DND-41 (cell line): Measurements from ENCODE around the gene CDR2L.

ENCODE experiments used
- ATAC-seq: fragments of 200-7000 bp; cut with Tn5 transposase; 3 replicates; pipeline ENCODE4 v1.9.1; 2021; ENCODE audit warnings: low read depth; ENCODE audit not compliant: insufficient read depth
- DNase-seq: peaks from one replicate; pipeline ENCODE4 v3.0.0-alpha.2; 2020
- H2AFZ ChIP-seq: 2 replicates; pipeline ENCODE4 v1.6.0; 2012; ENCODE audit warnings: low read depth, low read length
- H3K27ac ChIP-seq: 2 replicates; pipeline ENCODE4 v1.5.1; 2012; ENCODE audit warnings: low read length, inconsistent platforms
- H3K27me3 ChIP-seq: fragments of 200-600 bp; sonication (generic); 2 replicates; pipeline ENCODE4 v1.6.0; 2012; ENCODE audit warnings: low read length, mild to moderate bottlenecking, inconsistent platforms; ENCODE audit not compliant: insufficient read depth, poor library complexity
- H3K36me3 ChIP-seq: 2 replicates; pipeline ENCODE4 v1.5.1; 2012; ENCODE audit warnings: low read length, inconsistent platforms; ENCODE audit not compliant: insufficient read depth
- H3K4me1 ChIP-seq: 2 replicates; pipeline ENCODE4 v1.5.1; 2012; ENCODE audit warnings: mild to moderate bottlenecking, low read length; ENCODE audit not compliant: insufficient read depth
- H3K4me2 ChIP-seq: 2 replicates; pipeline ENCODE4 v1.6.0; 2012; ENCODE audit warnings: mild to moderate bottlenecking, moderate library complexity, low read length, inconsistent platforms; ENCODE audit not compliant: insufficient read depth
- H3K4me3 ChIP-seq, 2 experiments: fragments of 200-600 bp in 1 of 2; shearing (Covaris generic) in 1 of 2; 2 replicates each; pipeline ENCODE4 v1.5.1; 2012 to 2016; ENCODE audit warnings: inconsistent platforms in 2 of 2, low read length in 2 of 2, mild to moderate bottlenecking in 2 of 2, low read depth in 1 of 2, moderate library complexity in 1 of 2
- H3K79me2 ChIP-seq: 2 replicates; pipeline ENCODE4 v1.6.0; 2012; ENCODE audit warnings: low read length, inconsistent platforms; ENCODE audit not compliant: insufficient read depth
- H3K9ac ChIP-seq: 2 replicates; pipeline ENCODE4 v1.6.0; 2012; ENCODE audit warnings: low read depth, mild to moderate bottlenecking, inconsistent platforms, low read length, moderate library complexity
- H3K9me3 ChIP-seq: 2 replicates; pipeline ENCODE4 v1.5.1; 2012; ENCODE audit warnings: low read length, moderate library complexity, mild to moderate bottlenecking, inconsistent platforms; ENCODE audit not compliant: insufficient read depth, severe bottlenecking
- H4K20me1 ChIP-seq: 2 replicates; pipeline ENCODE4 v1.6.0; 2012; ENCODE audit warnings: low read length; ENCODE audit not compliant: insufficient read depth
- CTCF ChIP-seq: IDR thresholded peaks from 2 replicates; pipeline ENCODE4 v1.5.1; 2012; ENCODE audit warnings: borderline replicate concordance, low read length, moderate library complexity, mild to moderate bottlenecking; ENCODE audit not compliant: poor library complexity, severe bottlenecking; ENCODE audit errors: extremely low read depth
- EZH2 ChIP-seq: IDR thresholded peaks from 3 replicates; pipeline ENCODE4 v1.6.1; 2012; ENCODE audit warnings: borderline replicate concordance, low read depth, mild to moderate bottlenecking, moderate library complexity, low read length, inconsistent platforms; ENCODE audit not compliant: severe bottlenecking

The CDR2L gene

GRCh38 chr17:75033346-75034235 lies 46.2 kb downstream of the CDR2L start:
- Histone ChIP-seq H3K4me3 (no peak overlapping the region), H2AFZ (no peak overlapping the region), H4K20me1 (no peaks in the 10 kb centered on the region)

DNA sequence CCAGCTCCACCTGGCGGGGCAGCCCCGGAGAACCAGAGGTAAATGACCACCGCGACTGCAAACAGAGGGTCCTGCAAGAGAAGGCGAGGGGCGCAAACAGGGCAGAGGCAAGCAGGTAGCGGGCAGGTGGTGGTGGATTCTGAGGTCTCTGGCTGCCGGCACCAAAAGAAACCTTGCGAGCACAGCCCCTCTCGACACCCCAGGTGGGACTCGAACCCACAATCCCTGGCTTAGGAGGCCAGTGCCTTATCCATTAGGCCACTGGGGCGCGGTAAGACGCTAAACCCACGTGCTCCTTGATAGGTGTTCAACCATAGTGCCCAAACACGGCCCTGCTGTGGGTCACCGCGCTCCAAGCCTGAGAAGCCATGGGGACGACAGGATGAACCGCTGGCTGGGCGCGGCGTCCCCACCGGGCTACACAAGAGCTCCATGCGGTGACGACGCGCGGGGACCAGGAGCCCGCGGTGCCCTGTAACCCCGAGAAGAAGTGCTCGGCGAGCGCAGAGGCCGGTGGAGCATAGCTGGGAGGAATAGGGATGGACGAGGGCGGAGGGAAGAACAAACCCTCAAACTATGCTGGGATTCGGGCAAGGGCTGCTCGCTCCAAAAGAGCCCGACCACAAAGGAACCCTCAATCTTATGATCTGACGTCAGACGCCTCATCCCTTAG lies 46.9 kb downstream of the CDR2L start:
- Histone ChIP-seq H3K27ac (no peak overlapping the region), H3K4me1 (no peaks in the 10 kb centered on the region), H3K4me2 (no peak overlapping the region), H3K9me3 (peaks cover 13% of the 10 kb centered on the region), H3K27me3 (no peaks in the 10 kb centered on the region), H4K20me1 (no peaks in the 10 kb centered on the region), H2AFZ (no peak overlapping the region), H3K9ac (no peak overlapping the region), H3K79me2 (no peaks in the 10 kb centered on the region), H3K36me3 (peaks cover 10% of the 10 kb centered on the region), H3K4me3 (no peak overlapping the region)
- DNase-seq, result no peak
- TF ChIP-seq CTCF (no peak), EZH2 (no peak)
- no peak for ATAC-seq

More at GRCh38 chr17:75033346-75034235, 46.2 kb downstream of the CDR2L start:
- H3K79me2 ChIP-seq, result no peaks in the 10 kb centered on the region
- peaks cover 13% of the 10 kb centered on the region for H3K9me3 ChIP-seq
- no peak overlapping the region for H3K27ac ChIP-seq
- DNase-seq, result no peak
- no peak for ATAC-seq
- peaks cover 3% of the 10 kb centered on the region; the same call in 1 of the 2 replicates for H3K36me3 ChIP-seq
- H3K4me1 ChIP-seq, result no peaks in the 10 kb centered on the region
- H3K27me3 ChIP-seq, result no peaks in the 10 kb centered on the region
- TF ChIP-seq CTCF, result no peak
- TF ChIP-seq EZH2, result no peak
- H3K4me2 ChIP-seq, result no peak overlapping the region
- no peak overlapping the region for H3K9ac ChIP-seq

DNA sequence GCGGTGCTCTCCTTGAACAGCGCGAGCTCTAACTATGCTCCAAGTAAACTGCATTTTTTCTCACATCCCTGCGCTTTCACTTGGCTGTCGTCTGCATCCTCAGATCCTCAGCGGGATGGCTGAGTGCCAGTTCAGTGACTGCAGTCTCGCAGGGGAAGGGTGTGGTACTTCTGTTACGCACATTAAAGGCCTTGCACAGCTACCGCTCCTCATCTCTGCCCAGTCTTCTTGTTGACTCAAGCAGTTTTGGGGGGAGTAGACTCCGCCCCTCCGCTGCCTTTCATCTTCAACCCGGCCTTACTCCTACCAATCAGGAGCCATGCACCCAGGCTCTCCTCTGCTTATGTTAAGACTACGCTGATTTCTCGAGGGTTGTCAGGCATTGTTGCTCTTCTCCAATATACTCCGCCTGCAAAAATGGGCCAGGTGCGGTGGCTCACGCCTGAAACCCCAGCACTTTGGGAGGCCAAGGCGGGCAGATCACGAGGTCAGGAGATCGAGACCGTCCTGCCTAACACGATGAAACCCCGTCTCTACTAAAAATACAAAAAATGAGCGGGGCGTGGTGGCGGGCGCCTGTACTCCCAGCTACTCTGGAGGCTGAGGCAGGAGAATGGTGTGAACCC lies 49.3 kb downstream of the CDR2L start:
- ATAC-seq (peak; percentile 45; the same call in 2 of the 3 replicates), DNase-seq (peak; percentile 43)
- Histone ChIP-seq H3K9ac (no peak overlapping the region), H4K20me1 (no peaks in the 10 kb centered on the region), H3K27me3 (no peaks in the 10 kb centered on the region), H2AFZ (no peak overlapping the region), H3K36me3 (peaks cover 34% of the 10 kb centered on the region), H3K79me2 (no peaks in the 10 kb centered on the region), H3K4me1 (no peaks in the 10 kb centered on the region), H3K4me2 (no peak overlapping the region), H3K9me3 (no peaks in the 10 kb centered on the region), H3K27ac (no peak overlapping the region), H3K4me3 (no peak overlapping the region)
- TF ChIP-seq EZH2, result no peak
- TF ChIP-seq CTCF, result no peak
